ENCODE results near the gene FREM1.

DNA sequence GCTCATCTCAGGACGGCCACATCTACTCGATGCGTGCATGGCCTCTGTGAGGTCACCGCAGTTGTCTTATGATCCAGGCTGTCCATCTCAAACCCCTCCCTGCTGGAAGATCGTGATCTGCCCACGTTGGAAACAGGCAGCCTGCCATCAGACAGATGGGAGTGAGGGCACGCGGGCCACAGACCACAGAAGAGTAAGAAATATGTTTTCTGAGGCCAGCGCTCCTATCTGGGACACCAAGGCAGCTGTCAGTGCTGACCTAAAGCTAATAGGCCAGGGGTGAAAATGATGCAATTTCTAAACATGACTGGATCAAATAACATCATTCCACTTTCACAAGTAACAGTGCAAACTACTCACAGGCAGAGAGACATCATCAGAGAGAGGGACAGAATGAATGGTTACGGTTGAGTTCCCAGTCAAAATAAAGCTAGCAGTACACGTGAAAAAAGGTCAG is 130.6 kb downstream of the FREM1 start:
- TF ChIP-seq EZH2 (IDR thresholded peaks at IDR 0.05; ENCODE audit: borderline replicate concordance, low read length) (no peak), CTCF (IDR thresholded peaks at IDR 0.05; ENCODE audit: low read length) (no peak)
